Effector memory CD4-positive, alpha-beta T cell (primary cell): ENCODE measurements around the gene CLDN6.

Source experiments
- DNase-seq, 3 donors: peaks; one replicate each; pipeline ENCODE4 v3.0.0-alpha.2; 2020
- H3K27ac ChIP-seq: 2 replicates; pipeline ENCODE4 v1.7.0; 2013; ENCODE audit warnings: mild to moderate bottlenecking, low read length, moderate library complexity; ENCODE audit not compliant: insufficient read depth, poor library complexity, severe bottlenecking
- H3K27me3 ChIP-seq: replicated peaks from 2 replicates; pipeline ENCODE4 v1.7.0; 2013; ENCODE audit warnings: mild to moderate bottlenecking, low read length; ENCODE audit not compliant: insufficient read depth, control insufficient read depth, poor library complexity, severe bottlenecking
- H3K36me3 ChIP-seq: 2 replicates; pipeline ENCODE4 v1.7.0; 2013; ENCODE audit warnings: mild to moderate bottlenecking, low read length, moderate library complexity; ENCODE audit not compliant: control insufficient read depth, insufficient read depth
- H3K4me1 ChIP-seq: 2 replicates; pipeline ENCODE4 v1.7.0; 2013; ENCODE audit warnings: low read length, mild to moderate bottlenecking; ENCODE audit not compliant: control insufficient read depth, insufficient read depth, poor library complexity, severe bottlenecking
- H3K4me3 ChIP-seq: 2 replicates; pipeline ENCODE4 v1.7.0; 2013; ENCODE audit warnings: low read length, low read depth, mild to moderate bottlenecking; ENCODE audit not compliant: insufficient read depth, poor library complexity, severe bottlenecking
- H3K9me3 ChIP-seq: 2 replicates; pipeline ENCODE4 v1.7.0; 2013; ENCODE audit warnings: mild to moderate bottlenecking, low read length, moderate library complexity; ENCODE audit not compliant: control insufficient read depth

CLDN6 gene

DNA sequence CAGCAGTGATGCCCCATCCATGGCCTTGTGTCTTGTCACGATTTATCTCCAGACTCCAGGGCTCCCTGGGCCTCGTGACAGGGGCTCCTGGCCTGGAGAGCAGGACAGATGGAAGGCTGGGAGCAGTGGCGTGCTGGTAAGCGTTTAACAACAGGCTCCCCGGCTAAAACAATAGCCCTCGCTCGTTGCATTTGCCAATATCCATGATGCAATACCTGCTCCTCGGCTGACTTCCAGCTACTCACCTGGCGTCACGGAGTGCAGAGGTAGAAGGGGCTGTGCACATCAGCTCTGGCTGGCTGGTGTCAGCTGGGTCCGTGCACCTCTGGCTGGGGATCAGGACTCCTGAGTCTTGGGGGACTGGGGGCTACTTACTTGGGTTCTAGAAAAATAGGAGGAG lies 20.3 kb upstream of the CLDN6 start:
- no peak overlapping the region for H3K4me3 ChIP-seq
- DNase-seq = no peak
- H3K27me3 ChIP-seq = peaks cover 48% of the 10 kb centered on the region
- no peak overlapping the region for H3K27ac ChIP-seq
- H3K4me1 ChIP-seq = peaks cover 14% of the 10 kb centered on the region
- H3K9me3 ChIP-seq = no peaks in the 10 kb centered on the region
- no peaks in the 10 kb centered on the region for H3K36me3 ChIP-seq

DNA sequence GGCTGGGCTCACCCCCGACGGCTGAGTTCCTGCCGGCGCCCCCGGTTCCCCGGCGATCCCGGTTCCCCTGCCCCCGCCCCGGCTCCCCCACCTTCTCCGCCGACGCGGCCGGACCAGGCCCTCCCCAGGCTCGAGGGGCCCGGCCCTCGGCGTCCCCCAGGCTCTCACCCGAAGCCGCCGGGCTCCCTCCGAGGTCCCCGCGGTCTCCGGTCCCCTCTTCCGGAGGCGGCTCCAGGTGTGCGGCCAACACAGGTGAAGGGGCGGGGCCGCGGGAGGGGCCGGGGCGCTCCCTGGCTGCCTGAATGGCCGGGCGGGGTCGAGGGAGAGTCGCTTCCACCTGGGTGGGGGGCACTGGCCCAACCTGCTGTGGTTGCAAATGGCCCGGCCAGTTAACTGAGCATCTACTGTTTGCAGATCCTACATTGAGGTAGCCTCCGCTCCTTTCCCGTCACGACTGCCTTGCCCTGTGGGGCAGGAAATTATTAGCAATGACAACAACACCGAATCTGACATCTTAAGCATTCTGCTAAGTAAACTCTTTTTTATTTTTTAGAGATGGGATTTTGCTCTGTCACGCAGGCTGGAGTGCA lies 18.8 kb upstream of the CLDN6 start, which contains the start of gene BICDL2:
TSS of gene BICDL2 (minus strand) at position 219 of the 590 bp plus-strand sequence. CDS start 1,448 bp downstream, outside the sequence.
- H3K27me3 ChIP-seq = peaks cover 44% of the 10 kb centered on the region
- H3K4me3 ChIP-seq = peak within 1 kb of the TSS; percentile 12
- no peak for DNase-seq
- no peaks in the 10 kb centered on the region for H3K36me3 ChIP-seq
- H3K9me3 ChIP-seq = no peaks in the 10 kb centered on the region
- H3K27ac ChIP-seq = no peak within 1 kb of the TSS
- peaks cover 14% of the 10 kb centered on the region for H3K4me1 ChIP-seq

- DNase-seq = no peak
- Histone ChIP-seq H3K36me3 (no peaks in the 10 kb centered on the region), H3K9me3 (no peaks in the 10 kb centered on the region), H3K4me1 (peaks cover 14% of the 10 kb centered on the region), H3K27me3 (peaks cover 44% of the 10 kb centered on the region), H3K27ac (no peak overlapping the region), H3K4me3 (peak overlapping the region; percentile 12)
These were observed 18.2 kb upstream of the CLDN6 start for GRCh38 chr16:3035972-3036725.

- Histone ChIP-seq H3K36me3 (no peaks in the 10 kb centered on the region), H3K27ac (no peak overlapping the region), H3K9me3 (no peaks in the 10 kb centered on the region), H3K4me1 (peaks cover 14% of the 10 kb centered on the region), H3K4me3 (no peak overlapping the region), H3K27me3 (peaks cover 42% of the 10 kb centered on the region)
- no peak for DNase-seq
These were observed 17.4 kb upstream of the CLDN6 start for GRCh38 chr16:3035289-3035971.

DNA sequence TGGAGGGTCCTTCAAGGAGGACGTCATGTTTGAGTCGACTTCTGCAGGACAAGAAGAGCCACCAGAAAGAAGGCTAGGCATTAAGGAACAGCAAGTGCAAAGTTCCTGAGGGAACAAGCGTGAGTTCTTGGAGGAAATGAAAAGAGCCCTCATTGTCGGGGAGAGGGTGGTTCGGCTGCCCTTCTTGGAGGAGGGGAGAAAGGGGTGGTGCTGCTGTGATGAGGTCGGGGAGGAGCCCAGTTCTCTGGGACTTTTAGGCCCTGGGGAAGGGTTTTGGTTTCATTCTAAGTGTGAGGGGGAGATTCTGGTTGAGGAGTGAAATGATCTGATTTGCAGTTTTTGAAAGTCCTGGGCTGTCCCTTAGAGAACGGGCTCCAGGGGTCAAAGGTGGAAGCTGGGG lies 14.6 kb upstream of the CLDN6 start:
- H3K27me3 ChIP-seq = peaks cover 26% of the 10 kb centered on the region
- no peaks in the 10 kb centered on the region for H3K36me3 ChIP-seq
- no peak for DNase-seq
- H3K27ac ChIP-seq = no peak overlapping the region
- H3K9me3 ChIP-seq = no peaks in the 10 kb centered on the region
- no peak overlapping the region for H3K4me3 ChIP-seq
- peaks cover 31% of the 10 kb centered on the region for H3K4me1 ChIP-seq

DNA sequence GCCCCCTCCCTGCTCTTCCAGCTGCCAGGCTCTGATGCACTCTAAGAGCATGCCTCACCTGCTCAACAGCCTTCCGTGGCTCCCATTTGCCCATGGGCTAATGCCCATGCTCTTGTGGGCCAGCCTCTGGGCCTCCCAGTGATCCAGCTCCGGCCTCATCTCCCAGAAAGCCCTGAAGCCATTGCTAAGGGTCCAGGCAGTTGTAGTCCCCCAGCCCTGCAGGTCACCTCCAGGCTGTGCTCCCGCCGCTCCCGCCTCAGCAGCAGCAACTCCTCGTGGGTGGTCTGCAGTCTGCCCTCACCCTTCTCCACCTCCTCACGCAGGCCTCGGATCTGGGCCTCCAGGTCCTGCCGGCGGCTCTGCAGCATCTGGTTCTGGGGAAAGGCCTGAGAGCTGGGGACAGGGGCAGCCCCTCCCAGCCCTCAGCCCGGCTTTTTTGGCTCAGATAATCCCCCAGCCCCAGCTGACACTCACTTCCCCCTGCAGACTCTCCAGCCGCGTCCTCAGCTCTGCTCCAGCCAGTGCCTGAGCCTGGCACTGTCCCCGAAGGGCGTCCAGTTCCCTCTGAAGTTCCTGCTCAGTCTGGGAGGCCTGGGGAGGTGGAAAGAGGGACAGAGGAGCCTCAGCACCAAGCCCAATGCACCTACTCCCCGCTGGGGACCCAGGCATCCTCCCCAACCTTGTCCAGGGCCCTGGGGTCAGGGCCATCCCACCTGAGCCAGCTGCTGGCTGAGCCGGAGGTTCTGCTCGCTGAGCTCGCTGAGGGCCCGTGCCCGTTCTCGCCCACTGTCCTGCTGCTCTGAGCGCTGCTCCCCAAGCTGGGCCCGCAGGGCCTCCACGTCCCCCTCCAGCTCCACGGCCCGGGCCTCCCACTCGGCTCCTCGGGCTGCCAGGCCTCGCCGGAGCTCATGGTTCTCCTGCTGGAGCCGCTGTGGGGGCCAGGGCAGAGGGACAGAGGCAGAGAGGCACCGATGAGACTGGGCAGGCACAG lies 12.5 kb upstream of the CLDN6 start:
- Histone ChIP-seq H3K4me3 (no peak overlapping the region), H3K36me3 (peaks cover 19% of the 10 kb centered on the region), H3K27me3 (peaks cover 4% of the 10 kb centered on the region), H3K9me3 (no peaks in the 10 kb centered on the region), H3K4me1 (peaks cover 18% of the 10 kb centered on the region), H3K27ac (no peak overlapping the region)
- DNase-seq = no peak

DNA sequence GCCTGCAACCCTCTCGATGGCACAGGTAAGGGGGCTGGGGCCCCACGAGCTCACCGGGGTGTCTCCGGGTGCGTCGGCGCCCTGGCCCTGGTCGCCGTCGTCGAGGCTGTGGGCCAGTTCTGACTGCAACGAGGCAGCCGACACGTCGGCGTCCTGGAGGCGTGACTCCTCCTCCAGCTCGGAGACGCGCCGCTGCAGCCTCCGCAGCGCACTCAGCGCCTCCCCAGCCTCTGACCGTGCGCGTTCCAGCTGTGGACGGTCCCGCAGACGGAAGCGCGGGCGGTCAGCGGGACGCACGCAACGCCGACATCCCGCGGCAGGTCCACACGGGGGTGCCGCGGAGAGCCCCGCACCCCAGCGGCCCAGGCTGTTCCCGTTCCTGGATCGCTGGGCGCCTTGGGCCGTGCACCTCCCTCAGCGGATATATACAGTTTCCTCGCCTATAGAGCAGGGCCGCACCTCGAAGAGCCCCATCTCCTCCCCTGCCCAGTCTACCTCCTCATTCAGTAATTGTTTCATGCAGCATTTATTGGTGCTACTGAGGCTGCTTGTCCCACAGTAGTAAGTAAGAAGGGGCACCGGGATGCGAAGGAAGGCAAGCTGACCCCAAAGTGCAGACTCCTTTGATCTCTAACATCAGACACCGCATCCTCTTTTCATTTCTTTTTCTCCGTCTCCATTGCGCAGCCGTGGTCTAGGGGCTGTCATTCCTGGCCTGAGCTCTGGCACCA lies 11.7 kb upstream of the CLDN6 start:
- Histone ChIP-seq H3K4me1 (peaks cover 18% of the 10 kb centered on the region), H3K4me3 (peak overlapping the region; percentile 17), H3K36me3 (peaks cover 20% of the 10 kb centered on the region), H3K9me3 (no peaks in the 10 kb centered on the region), H3K27ac (no peak overlapping the region), H3K27me3 (no peaks in the 10 kb centered on the region)
- DNase-seq = no peak

DNA sequence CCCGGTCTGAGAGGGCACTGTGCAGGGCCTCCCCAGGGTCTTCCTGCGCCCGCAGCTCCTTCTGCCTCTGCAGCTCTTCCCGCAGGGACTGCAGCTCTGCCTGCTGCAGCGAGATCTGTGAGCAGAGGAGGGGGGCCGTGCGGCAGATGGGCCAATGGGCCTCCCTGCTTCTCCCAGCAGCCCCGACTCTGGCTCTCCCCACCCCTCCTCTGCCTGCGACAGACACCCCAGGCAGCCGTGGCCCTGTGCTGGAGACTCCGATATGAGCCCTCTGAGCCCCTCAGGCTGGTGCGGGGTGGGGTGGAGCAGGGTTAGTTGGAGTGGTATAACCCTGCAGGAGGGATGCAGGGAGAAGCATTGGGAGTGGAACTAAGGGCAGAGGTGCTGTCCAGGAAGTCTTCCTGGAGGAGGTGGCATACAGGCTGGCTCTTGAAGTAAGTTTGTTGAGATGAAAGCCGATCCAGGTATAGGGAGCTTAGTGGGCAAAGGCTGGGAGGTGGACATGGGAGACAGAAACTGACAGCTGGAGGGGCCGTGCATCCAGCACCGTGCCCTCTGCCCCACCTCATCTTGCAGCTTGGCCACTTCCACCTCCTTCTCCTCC lies 10.8 kb upstream of the CLDN6 start:
- Histone ChIP-seq H3K4me1 (peaks cover 18% of the 10 kb centered on the region), H3K27ac (no peak overlapping the region), H3K4me3 (no peak overlapping the region), H3K9me3 (no peaks in the 10 kb centered on the region), H3K27me3 (no peaks in the 10 kb centered on the region), H3K36me3 (peaks cover 20% of the 10 kb centered on the region)
- no peak for DNase-seq
